Neural crest cell (in vitro differentiated cells): ENCODE measurements around the gene KCNA4. TPM values are rescaled to one million over a fixed set of nuclear protein-coding genes. Genes with fewer than 3 reads are reported as not detected.
A peak's percentile ranks its signal among the peaks of the same experiment; 100 is the strongest.

Experiments used
- DNase-seq: peaks from one replicate; pipeline ENCODE4 v3.0.0; 2021; ENCODE audit warnings: low read depth, mixed read lengths, low spot score
- H3K27ac Mint-ChIP-seq: one replicate; pipeline ENCODE4 v1.8.0; 2021; ENCODE audit warnings: mild to moderate bottlenecking, mixed read lengths; ENCODE audit not compliant: unreplicated experiment
- H3K27me3 Mint-ChIP-seq: 2 replicates; pipeline ENCODE4 v1.8.0; 2021; ENCODE audit warnings: low read depth, mild to moderate bottlenecking, mixed read lengths
- H3K36me3 Mint-ChIP-seq: 2 replicates; pipeline ENCODE4 v1.8.0; 2021; ENCODE audit warnings: low read depth, mild to moderate bottlenecking, mixed read lengths
- H3K4me1 Mint-ChIP-seq: 2 replicates; pipeline ENCODE4 v1.8.0; 2021; ENCODE audit warnings: mixed read lengths
- H3K4me3 Mint-ChIP-seq: one replicate; pipeline ENCODE4 v1.8.0; 2021; ENCODE audit warnings: mild to moderate bottlenecking, mixed read lengths
- H3K9me3 Mint-ChIP-seq: 2 replicates; pipeline ENCODE4 v1.8.0; 2021; ENCODE audit warnings: mixed read lengths
- total RNA-seq: library from RNA; stranded (reverse); gene quantifications from 2 replicates; pipeline ENCODE4 v1.2.1, GENCODE V29; 2021
- TF ChIP-seq, protein P1 (sequence below): fragments of 200-600 bp; sonication (generic); conservative IDR thresholded peaks from 2 replicates; pipeline ENCODE4 v1.5.0; 2021; ENCODE audit warnings: antibody characterized with exemption, mild to moderate bottlenecking

The KCNA4 gene
- total RNA-seq, 1 donor from 2014 or later: 1.2 TPM

DNA sequence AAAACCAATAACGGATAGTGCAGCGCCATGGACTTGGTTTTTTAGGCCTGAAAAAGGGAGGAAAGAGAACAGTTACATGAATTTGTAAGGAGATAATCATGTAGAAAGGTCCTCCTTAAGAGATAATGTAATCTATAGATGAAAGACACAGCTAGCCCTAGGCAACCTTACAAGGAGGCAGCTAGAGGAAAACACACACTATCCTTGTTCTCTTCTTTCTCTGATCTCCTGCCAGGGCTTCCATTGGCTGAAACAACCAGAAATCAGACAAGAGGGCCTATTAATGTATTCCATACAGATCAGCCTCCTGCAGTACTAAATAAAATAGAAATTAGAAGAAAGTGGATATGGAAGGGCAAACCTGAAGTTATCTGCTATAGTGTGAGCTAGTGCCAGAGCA, 53.0 kb downstream of the KCNA4 start:
- Mint-ChIP-seq H3K9me3 (peaks cover 3% of the 10 kb centered on the region), H3K27ac (peak overlapping the region; percentile 8), H3K4me3 (no peak overlapping the region), H3K36me3 (no peaks in the 10 kb centered on the region), H3K4me1 (peaks cover 22% of the 10 kb centered on the region), H3K27me3 (no peaks in the 10 kb centered on the region)
- TF ChIP-seq, protein P1, sequence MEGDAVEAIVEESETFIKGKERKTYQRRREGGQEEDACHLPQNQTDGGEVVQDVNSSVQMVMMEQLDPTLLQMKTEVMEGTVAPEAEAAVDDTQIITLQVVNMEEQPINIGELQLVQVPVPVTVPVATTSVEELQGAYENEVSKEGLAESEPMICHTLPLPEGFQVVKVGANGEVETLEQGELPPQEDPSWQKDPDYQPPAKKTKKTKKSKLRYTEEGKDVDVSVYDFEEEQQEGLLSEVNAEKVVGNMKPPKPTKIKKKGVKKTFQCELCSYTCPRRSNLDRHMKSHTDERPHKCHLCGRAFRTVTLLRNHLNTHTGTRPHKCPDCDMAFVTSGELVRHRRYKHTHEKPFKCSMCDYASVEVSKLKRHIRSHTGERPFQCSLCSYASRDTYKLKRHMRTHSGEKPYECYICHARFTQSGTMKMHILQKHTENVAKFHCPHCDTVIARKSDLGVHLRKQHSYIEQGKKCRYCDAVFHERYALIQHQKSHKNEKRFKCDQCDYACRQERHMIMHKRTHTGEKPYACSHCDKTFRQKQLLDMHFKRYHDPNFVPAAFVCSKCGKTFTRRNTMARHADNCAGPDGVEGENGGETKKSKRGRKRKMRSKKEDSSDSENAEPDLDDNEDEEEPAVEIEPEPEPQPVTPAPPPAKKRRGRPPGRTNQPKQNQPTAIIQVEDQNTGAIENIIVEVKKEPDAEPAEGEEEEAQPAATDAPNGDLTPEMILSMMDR: no peak
- no peak for DNase-seq

DNA sequence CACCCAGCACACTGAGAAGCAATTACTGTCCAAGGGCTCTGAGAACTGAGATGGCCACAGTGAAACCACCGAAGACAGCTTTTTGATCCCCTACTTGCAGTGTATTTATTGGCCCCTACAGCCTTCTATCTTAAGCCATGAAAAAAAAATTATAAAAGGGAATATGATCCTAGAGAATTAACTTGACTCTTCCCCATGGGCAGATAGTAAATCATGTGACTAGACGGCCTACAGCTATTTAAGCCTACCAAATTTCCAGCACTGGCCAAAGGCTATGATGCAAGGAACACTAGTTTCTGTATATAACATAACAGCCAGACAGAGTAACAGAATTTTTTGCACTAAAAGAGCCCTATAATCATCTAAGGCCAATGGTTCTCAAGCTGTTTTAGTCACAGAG, 53.8 kb downstream of the KCNA4 start:
- H3K4me1 Mint-ChIP-seq: peaks cover 22% of the 10 kb centered on the region
- TF ChIP-seq, protein P1: no peak
- no peak for DNase-seq
- H3K27me3 Mint-ChIP-seq: no peaks in the 10 kb centered on the region
- H3K27ac Mint-ChIP-seq: no peak overlapping the region
- H3K9me3 Mint-ChIP-seq: no peaks in the 10 kb centered on the region
- no peaks in the 10 kb centered on the region for H3K36me3 Mint-ChIP-seq
- H3K4me3 Mint-ChIP-seq: no peak overlapping the region

DNA sequence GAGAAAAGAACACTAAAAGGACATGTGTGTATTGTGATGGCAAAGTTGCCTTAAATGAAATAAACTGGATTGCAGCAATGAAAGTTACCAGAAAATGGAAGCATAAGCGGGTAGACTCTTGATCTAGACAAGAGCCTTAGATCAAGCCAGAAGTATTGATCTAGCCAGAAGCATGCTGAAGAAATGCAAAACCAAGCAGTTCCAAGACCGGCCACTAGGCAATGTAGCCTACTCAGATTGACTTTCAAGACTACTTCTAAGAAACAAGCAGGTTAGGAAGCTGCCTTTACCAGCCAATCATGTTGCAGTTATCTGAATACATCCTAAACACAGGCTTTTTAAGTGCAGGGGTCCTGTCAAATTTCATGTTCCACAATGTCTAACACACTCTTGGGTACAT, 54.6 kb downstream of the KCNA4 start:
- Mint-ChIP-seq H3K27me3 (no peaks in the 10 kb centered on the region), H3K36me3 (no peaks in the 10 kb centered on the region), H3K9me3 (no peaks in the 10 kb centered on the region), H3K4me3 (no peak overlapping the region), H3K27ac (no peak overlapping the region), H3K4me1 (peaks cover 23% of the 10 kb centered on the region)
- no peak for DNase-seq
- TF ChIP-seq, protein P1: peak; percentile 58

Other genes with a start within 250 kb of the KCNA4 start
- gene FSHB, start 214.0 kb upstream of the KCNA4 start, total RNA-seq: not detected in 2 replicates